Cortex of kidney (tissue), 1 donor: ENCODE measurements around the gene RBM17.
"Not testable (repeated sequence)": the region's sequence is repeated elsewhere in the genome, so short reads cannot be mapped to it uniquely, and the experiment has no call there.

ENCODE experiments used
- DNase-seq: peaks from one replicate; lab custom pipeline; 2025; lab: John Stamatoyannopoulos, UW

The RBM17 gene

DNA sequence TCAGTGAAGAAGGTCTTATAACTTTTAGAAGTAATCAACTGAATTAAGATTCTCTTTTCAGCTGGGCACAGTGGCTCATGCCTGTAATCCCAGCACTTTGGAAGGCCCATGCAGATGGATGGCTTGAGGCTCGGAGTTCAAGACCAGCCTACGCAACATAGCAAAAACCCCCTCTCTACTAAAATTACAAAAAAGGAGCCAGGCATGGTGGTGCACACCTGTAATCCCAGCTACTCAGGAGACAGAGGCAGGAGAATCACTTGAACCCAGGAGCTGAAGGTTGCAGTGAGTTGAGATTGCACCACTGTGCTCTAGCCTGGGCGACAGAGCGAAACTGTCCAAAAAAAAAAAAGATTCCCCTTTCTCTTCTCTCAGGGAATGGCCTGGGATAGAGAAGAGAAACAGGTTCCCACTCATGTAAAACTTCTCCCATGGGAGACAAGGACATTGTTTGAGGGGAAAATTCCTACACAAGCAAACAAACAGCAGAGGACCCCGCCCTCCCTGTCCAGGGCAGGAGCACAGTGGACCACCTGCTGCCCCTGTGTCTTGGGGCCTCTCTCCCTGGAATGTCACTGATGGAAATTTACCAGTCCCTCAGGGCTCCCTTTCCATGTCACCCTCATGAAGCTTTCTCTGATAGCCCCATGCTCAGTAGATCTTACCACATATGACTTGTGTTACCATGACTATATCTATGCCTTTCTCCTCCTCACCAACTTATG is 32.3 kb upstream of the RBM17 start:
- DNase-seq = no peak

DNA sequence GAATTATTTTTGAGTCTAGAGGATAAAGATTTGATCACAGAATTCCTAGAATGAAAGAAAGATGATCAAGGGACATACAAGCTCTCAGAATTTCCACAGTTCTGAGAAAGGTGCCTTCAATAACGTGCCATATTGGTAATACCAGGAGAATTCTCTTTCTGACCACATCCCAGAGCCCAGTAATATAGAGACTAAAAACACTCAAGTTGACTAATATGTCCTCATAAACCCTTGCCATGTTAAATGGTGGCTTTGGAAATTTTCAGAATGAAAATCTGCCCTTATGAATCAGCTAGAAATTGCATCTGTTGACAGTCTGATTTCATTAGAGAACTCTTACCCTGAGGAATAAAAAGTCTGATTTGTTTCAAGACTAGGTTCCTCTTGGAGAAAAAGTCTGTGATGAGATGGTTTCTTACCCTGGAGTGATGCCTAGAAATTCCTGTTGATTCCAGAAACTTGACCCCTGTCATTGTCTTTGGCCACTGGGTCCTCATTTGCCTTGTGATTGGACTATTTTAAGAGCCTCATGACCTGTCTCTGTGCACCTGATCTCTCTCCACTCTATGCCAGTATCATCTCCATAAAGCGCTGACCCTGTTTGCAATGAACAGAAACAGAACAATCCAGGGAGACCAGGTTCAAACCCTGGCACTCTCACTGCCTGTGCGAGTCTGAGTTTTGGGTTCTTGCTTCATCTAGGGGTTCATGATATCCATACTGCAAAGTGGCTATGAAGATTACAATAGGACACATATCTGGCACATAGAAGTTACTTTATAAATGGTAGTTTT is 30.0 kb upstream of the RBM17 start:
- DNase-seq = no peak

DNA sequence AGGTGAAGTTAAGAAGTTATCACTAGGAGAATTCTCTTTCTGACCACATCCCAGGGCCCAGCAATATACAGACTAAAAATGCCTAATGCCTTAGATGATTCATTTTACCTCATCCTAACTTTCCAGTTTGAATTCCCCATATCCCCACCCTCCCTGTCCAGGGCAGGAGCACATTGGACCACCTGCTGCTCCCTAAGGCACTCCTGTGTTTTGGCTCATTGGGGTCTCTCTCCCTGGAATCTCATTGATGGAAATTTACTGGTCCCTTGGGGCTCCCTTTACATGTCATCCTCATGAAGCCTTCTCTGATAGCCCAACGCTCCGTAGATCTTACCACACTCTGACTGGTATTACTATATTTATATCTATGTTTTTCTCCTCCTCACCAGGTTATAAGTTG is 29.3 kb upstream of the RBM17 start:
- DNase-seq = no peak

DNA sequence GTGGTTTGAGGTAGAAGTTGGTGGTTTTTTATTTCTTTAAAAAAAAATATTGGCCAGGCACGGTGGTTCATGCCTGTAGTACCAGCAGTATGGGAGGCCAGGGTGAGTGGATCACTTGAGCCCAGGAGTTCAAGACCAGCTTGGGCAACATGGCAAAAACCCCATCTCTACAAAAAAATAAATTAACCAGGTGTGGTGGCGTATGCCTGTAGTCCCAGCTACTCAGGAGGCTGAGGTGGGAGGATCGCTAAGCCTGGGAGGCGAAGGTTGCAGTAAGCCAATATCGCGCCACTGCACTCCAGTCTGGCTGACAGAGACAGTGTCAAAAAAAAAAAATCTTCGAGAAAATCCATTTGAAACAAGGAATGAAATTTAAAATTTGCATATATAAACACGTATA is 27.8 kb upstream of the RBM17 start:
- no peak for DNase-seq

GRCh38 chr10:6062101-6062771 is 26.6 kb upstream of the RBM17 start, which contains the start of gene IL2RA:
TSS of gene IL2RA (minus strand) at chr10:6062367. CDS start at chr10:6062151, 216 bp downstream.
- DNase-seq = no peak

DNA sequence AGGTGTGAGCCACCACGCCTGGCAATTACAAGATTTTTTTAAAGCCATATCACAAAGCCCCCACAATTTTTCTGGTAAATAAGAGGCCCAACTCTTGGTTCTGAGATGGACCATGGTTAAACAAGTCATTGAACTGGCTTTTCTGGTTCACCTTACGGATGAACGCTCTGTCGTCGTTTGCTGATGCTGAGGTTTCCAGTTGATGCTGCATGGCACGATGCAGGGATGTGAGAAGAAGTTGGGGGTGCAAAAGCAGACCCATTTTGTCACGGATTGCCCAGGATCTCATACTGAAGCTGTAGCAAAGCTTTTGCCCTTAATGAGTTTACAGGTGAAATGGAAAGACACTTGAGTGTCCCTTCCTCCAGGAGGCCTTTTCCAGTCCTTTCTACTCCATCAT is 24.7 kb upstream of the RBM17 start:
- no peak for DNase-seq

DNA sequence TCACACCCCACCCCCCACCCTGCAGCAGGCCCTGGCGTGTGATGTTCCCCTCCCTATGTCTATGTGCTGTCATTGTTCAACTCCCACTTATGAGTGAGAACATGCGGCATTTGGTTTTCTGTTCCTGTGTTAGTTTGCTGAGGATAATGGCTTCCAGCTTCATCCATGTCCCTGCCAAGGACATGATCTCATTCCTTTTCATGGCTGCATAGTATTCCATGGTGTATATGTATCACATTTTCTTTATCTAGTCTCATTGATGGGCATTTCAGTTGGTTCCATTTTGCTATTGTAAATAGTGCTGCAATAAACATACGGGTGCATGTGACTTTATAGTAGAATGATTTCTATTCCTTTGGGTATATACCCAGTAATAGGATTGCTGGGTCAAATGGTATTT is 24.1 kb upstream of the RBM17 start:
- not testable (repeated sequence) for DNase-seq

DNA sequence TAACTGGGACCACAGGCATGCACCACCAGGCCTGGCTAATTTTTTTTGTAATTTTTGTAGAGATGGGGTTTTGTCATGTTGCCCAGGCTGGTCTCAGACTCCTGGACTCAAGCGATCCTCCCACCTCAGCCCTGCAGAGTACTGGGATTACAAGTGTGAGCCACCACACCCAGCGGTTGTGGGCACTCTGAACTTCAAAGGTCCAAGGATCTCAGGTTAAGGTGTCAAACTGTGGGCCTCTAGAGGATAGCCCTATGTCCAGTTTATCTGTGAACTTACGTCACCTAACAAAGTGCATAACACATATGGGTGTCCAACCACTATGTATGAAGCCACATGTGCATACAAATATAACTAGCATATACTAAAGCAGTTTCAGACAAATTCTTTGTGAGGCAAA is 23.4 kb upstream of the RBM17 start:
- no peak for DNase-seq

- DNase-seq = no peak
Observed at GRCh38 chr10:6065835-6066234, 23.0 kb upstream of the RBM17 start.

GRCh38 chr10:6067457-6067856 is 21.4 kb upstream of the RBM17 start:
- DNase-seq = no peak

DNA sequence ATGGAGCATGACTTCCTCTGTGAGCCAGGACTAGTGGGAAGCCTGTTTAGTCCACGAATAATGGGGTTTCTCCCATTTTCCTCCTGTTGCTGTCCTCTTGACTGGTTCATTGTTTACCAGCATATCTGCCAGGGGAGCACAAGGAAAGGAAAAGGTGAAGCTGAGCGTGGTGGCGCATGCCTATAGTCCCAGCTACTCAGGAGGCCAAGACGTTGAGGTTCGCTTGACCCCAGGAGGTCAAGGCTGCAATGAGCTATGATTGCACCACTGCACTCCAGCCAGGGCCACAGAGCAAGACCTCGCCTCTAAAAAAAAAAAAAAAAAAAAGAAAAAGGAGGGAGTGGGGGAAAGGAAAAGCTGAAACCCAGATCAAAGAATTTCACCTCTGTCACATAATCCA is 20.8 kb upstream of the RBM17 start:
- no peak for DNase-seq

GRCh38 chr10:6068422-6068821 is 20.4 kb upstream of the RBM17 start:
- no peak for DNase-seq

GRCh38 chr10:6069081-6069931 is 19.5 kb upstream of the RBM17 start:
- no peak for DNase-seq

DNA sequence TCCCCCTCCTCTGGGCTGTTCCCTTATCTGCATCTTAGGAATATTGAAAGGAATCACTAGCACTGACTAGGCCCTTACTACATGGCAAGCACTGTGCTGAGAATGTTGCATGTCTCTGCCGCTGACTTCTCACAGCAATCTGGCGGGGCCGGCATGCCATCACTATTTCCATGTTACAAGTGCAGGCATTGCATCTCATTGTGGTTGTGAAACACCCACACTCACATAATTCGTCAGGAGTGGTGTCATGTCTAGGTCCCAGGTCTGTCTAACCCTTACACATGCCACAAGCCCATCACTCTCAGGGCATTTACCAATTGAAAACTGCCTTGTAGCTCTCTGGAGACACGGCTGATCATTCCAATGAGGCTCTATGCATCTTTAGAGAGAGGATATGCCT is 18.2 kb upstream of the RBM17 start:
- DNase-seq = no peak

GRCh38 chr10:6071181-6072175 is 17.4 kb upstream of the RBM17 start:
- no peak for DNase-seq

- no peak for DNase-seq
Observed at GRCh38 chr10:6072215-6072934, 16.5 kb upstream of the RBM17 start.

GRCh38 chr10:6074489-6075301 is 14.1 kb upstream of the RBM17 start:
- DNase-seq = no peak

- no peak for DNase-seq
Observed at GRCh38 chr10:6077071-6077675, 11.7 kb upstream of the RBM17 start.

GRCh38 chr10:6079044-6079443 is 9.8 kb upstream of the RBM17 start:
- no peak for DNase-seq
